HUES64 (cell line): ENCODE measurements around the gene FBN3.

Source experiments
- H3K27ac ChIP-seq: 2 replicates; pipeline ENCODE4 v1.7.0; 2013; ENCODE audit warnings: low read depth, low read length, inconsistent platforms
- H3K27me3 ChIP-seq: 2 replicates; pipeline ENCODE4 v1.6.1; 2013; ENCODE audit warnings: mild to moderate bottlenecking, low read length; ENCODE audit not compliant: insufficient read depth
- H3K36me3 ChIP-seq: 2 replicates; pipeline ENCODE4 v1.6.1; 2013; ENCODE audit warnings: mild to moderate bottlenecking, low read length; ENCODE audit not compliant: insufficient read depth
- H3K4me1 ChIP-seq: 2 replicates; pipeline ENCODE4 v1.6.1; 2013; ENCODE audit warnings: mild to moderate bottlenecking, low read length, moderate library complexity; ENCODE audit not compliant: insufficient read depth
- H3K4me3 ChIP-seq: 2 replicates; pipeline ENCODE4 v1.5.1; 2013; ENCODE audit warnings: mild to moderate bottlenecking, low read length, moderate library complexity
- H3K9ac ChIP-seq: 2 replicates; pipeline ENCODE4 v1.6.1; 2013; ENCODE audit warnings: mild to moderate bottlenecking, low read depth, low read length
- H3K9me3 ChIP-seq: 2 replicates; pipeline ENCODE4 v1.6.1; 2013; ENCODE audit warnings: low read depth, low read length; ENCODE audit not compliant: insufficient read depth
- WGBS: fragments of 150-250, 120-280 bp; methylation state at CpG from one replicate; pipeline ENCODE4 v1.1.7; 2013; ENCODE audit warnings: missing lambda C conversion rate; 5-methylcytosine and 5-hydroxymethylcytosine counted together

The FBN3 gene

GRCh38 chr19:8148088-8148409 is 1.3 kb downstream of the FBN3 start:
- peak overlapping the region; percentile 83 for H3K4me3 ChIP-seq
- 0 out of 2 replicates have a peak, but pooled peaks cover 5% of the 10 kb centered on the region for H3K36me3 ChIP-seq
- H3K4me1 ChIP-seq, result peaks cover 14% of the 10 kb centered on the region
- H3K27ac ChIP-seq, result peak overlapping the region; percentile 97; the same call in 1 of the 2 replicates
- H3K9me3 ChIP-seq, result no peaks in the 10 kb centered on the region
- WGBS, result 81% methylated on average over 6 of the region's 6 CpGs
- no peaks in the 10 kb centered on the region for H3K27me3 ChIP-seq
- peak overlapping the region; percentile 95 for H3K9ac ChIP-seq

- Histone ChIP-seq H3K36me3 (0 out of 2 replicates have a peak, but pooled peaks cover 5% of the 10 kb centered on the region), H3K9ac (no peak overlapping the region), H3K27me3 (no peaks in the 10 kb centered on the region), H3K27ac (no peak overlapping the region), H3K4me3 (0 out of 2 replicates have a peak overlapping the region, but pooled peaks have one; percentile 83), H3K4me1 (peaks cover 14% of the 10 kb centered on the region), H3K9me3 (no peaks in the 10 kb centered on the region)
- WGBS, result 62% methylated on average over 7 of the region's 7 CpGs
These were observed 1.8 kb downstream of the FBN3 start for GRCh38 chr19:8147582-8147978.

DNA sequence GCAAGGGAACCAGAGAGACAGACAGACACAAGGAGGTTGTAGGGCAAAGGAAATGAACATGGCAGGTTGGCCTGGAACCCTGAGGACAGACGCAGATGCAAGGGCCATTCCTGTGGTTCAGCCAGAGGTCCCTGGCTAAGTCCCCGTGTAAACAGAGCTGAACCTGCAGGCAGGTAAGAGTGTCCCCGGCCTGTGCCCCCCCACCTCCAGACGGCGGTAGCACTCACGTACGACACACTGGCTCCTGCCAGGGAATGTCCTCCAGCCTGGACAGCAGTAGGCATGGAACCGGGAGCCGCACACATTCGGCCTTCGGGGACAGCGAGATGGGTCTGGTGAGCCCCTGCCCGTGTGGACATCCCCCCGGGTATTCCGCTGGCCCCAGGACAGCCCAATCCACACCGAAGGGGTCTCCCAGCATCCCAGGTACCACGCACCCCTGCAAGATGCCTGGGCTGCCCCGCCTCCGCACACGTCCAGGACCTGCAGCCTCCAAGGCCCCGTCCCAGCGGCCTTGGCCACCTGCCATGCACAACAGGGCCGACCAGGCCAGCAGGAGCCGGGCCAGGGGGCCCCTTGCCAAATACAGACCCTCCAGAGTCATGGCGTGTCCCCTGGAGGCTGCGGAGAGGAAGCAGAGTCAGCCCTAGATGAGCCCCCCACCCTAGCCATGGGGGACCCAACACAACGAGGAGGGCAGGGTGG is 2.4 kb downstream of the FBN3 start:
- Histone ChIP-seq H3K27ac (no peak overlapping the region), H3K4me3 (no peak overlapping the region), H3K4me1 (peaks cover 14% of the 10 kb centered on the region), H3K9ac (no peak overlapping the region), H3K9me3 (no peaks in the 10 kb centered on the region), H3K36me3 (0 out of 2 replicates have a peak, but pooled peaks cover 5% of the 10 kb centered on the region), H3K27me3 (no peaks in the 10 kb centered on the region)
- WGBS, result 90% methylated on average over 27 of the region's 27 CpGs

DNA sequence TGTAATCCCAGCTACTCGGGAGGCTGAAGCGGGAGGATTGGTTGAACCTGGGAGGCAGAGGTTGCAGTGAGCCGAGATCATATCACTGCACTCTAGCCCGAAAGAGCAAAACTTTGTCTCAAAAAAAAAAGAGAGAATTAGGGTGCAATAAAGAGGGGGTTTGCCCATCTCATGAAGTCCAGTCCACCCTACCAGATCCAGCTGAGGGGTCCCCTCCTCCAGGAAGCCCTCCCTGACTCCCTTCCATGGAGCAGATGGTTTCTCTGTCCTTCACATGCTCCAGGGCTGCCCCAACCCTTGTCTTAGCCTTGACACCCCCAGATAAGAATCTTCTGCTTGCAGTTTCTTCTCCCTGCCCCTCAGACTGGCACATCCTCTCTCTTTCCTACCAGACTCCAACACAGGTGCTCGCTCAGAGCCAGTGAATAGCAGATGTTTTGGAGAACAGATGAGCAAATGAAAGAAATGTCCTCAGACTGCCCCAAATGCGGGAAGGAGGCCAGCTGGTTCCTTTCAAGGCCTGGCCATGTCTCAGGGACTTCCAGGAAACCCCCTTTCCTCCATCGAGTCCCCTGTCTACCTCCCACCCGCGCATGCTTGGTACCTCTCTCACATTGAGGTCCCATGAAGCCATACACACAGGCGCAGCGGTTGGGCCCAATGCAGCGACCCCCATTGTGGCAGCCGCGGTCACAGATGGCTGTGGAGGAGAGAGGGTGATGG is 5.0 kb downstream of the FBN3 start:
- 95% methylated on average over 14 of the region's 14 CpGs for WGBS
- H3K27ac ChIP-seq, result no peak overlapping the region
- H3K9ac ChIP-seq, result no peak overlapping the region
- no peak overlapping the region for H3K4me3 ChIP-seq
- H3K27me3 ChIP-seq, result no peaks in the 10 kb centered on the region
- peaks cover 15% of the 10 kb centered on the region; the same call in 1 of the 2 replicates for H3K36me3 ChIP-seq
- H3K4me1 ChIP-seq, result peaks cover 6% of the 10 kb centered on the region; the same call in 1 of the 2 replicates
- H3K9me3 ChIP-seq, result no peaks in the 10 kb centered on the region

DNA sequence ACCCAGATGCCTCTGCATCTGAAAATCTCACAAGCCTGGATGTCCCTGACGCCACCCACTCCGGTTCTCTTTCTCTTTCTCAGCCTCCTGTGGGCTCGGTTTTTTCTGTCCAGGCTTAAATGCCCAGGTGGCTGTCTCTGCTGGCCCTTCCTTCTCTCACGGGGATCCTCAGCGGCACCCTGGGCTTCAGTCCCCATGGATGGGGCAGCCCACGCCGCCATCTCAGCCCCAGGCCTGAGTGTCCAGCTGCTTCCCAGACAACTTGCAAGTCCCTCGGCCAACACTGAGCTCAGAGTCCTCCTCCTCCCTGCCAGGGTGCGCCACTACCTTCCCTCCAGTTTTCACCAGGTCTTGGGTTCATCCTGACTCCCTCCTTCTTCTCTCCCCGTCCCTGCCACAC is 6.4 kb downstream of the FBN3 start:
- Histone ChIP-seq H3K27me3 (no peaks in the 10 kb centered on the region), H3K4me1 (peaks cover 3% of the 10 kb centered on the region; the same call in 1 of the 2 replicates), H3K9me3 (no peaks in the 10 kb centered on the region), H3K27ac (no peak overlapping the region), H3K4me3 (no peak overlapping the region), H3K36me3 (peaks cover 23% of the 10 kb centered on the region), H3K9ac (no peak overlapping the region)
- WGBS, result 83% methylated on average over 10 of the region's 10 CpGs

DNA sequence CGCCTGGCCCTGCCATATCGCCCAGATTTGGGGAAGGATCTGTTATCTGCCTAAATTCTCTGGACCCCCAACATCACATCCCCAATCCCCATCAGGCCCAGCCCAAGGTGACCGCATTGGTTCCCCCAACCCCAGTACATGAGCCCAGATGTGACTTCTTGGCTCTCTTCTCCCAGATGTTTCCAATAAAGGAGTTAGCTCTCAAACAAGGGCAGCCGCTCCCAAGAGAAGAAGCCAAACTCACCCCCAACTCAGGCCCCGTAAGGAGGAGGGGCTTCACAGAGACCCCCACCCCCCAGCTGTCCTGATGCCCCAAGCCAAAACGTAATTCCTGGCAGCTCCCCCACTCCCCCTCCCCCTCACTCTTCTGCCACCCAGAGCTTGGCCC is 6.9 kb downstream of the FBN3 start:
- WGBS, result 75% methylated on average over 6 of the region's 6 CpGs
- H3K9ac ChIP-seq, result no peak overlapping the region
- H3K9me3 ChIP-seq, result no peaks in the 10 kb centered on the region
- no peak overlapping the region for H3K27ac ChIP-seq
- H3K4me3 ChIP-seq, result no peak overlapping the region
- H3K27me3 ChIP-seq, result no peaks in the 10 kb centered on the region
- peaks cover 28% of the 10 kb centered on the region for H3K36me3 ChIP-seq
- H3K4me1 ChIP-seq, result no peaks in the 10 kb centered on the region

DNA sequence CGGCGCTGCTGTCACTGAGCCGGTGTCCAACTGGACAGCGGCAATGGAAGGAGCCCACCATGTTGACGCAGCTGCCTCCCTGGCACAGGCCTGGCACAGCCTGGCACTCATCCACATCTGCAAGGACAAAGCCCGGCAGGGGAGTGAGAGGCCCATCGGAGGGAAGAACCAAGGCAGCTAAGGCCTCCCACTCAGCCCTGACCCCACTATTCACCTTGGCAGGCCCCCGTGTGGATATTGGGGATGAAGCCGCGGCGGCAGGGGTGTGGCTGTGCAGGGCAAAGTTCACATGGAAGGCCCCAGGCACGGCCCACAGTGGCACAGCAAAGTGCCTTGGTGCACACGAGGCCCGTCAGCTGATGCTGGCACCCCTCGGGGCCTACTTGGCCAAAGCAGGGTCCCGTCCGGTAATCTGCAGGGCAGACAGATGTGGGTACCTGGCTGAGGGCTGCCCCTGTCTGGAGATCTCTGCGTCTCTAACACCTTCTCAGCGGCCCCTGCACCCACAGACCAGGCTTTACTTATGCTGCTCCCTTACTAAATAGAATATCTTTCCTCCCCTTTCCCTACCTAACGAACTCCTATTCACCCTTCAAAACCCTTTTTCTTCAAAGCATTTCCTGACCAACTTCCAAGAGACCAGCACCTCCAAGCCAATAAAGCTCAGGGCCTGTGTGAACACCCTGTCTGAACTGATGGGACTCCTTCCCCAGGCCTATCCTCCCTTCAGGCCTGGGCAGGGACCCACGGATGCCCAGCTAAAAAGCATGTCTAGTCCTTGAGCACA is 7.5 kb downstream of the FBN3 start:
- Histone ChIP-seq H3K27ac (no peak overlapping the region), H3K27me3 (no peaks in the 10 kb centered on the region), H3K4me3 (no peak overlapping the region), H3K9ac (no peak overlapping the region), H3K4me1 (no peaks in the 10 kb centered on the region), H3K36me3 (peaks cover 28% of the 10 kb centered on the region), H3K9me3 (no peaks in the 10 kb centered on the region)
- 94% methylated on average over 21 of the region's 21 CpGs for WGBS

DNA sequence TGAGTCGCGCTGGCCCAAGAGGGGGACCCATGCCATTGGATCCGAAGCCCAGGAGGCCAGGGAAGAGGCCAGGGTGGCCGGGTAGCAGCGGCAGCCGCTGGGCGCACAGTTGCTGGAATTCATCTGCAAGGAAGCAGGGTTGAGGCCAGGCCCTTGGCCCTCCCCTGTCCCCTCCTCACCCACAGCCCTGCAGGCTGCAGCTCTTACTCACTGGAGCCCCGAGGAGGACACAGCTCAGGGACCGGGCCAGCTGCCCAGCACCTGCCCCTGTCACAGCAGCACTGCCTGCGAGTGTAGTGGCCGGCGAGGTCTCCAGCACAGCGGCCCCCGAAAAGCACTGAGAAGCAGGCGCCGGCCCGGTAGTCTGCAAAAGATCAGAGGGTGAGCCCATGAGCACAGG is 11.2 kb downstream of the FBN3 start:
- no peaks in the 10 kb centered on the region for H3K27me3 ChIP-seq
- no peak overlapping the region for H3K27ac ChIP-seq
- H3K9ac ChIP-seq, result no peak overlapping the region
- H3K4me3 ChIP-seq, result no peak overlapping the region
- H3K36me3 ChIP-seq, result peaks cover 35% of the 10 kb centered on the region
- no peaks in the 10 kb centered on the region for H3K4me1 ChIP-seq
- WGBS, result 97% methylated on average over 17 of the region's 17 CpGs
- H3K9me3 ChIP-seq, result no peaks in the 10 kb centered on the region

GRCh38 chr19:8137425-8137824 is 12.0 kb downstream of the FBN3 start:
- Histone ChIP-seq H3K27ac (no peak overlapping the region), H3K36me3 (peaks cover 42% of the 10 kb centered on the region), H3K4me3 (no peak overlapping the region), H3K9ac (no peak overlapping the region), H3K4me1 (no peaks in the 10 kb centered on the region), H3K27me3 (no peaks in the 10 kb centered on the region), H3K9me3 (no peaks in the 10 kb centered on the region)
- no CpG with 5 or more reads among the region's 1 CpG for WGBS

DNA sequence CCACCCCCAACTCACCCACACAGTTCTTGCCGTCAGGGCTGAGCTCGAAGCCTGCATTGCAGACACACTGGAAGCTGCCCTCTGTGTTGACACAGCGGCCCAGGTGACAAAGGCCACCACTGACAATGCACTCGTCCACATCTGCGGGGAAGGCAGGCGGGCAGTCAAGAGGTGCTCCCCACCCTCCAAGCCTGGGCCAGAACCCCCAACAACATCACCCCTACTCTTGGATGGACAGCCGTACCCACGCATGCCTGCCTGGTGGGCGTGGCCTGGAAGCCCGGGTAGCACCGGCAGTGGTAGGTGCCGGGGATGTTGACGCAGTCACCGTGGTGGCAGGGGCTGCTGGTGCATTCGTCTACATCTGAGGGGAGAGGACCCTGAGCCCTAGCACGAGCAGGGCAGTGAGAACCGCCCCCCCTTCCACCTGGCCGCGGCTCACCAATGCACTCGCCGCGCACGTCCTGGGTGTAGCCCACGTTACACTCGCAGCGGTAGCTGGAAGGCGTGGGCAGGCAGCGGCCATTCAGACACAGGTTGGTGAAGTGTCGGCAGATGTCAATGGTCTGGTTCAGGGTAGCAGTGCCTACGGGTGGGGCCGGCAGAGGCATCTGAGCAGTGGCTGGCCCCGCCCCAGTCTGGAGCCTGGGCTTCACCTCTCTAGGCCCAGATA is 13.3 kb downstream of the FBN3 start:
- H3K4me1 ChIP-seq, result no peaks in the 10 kb centered on the region
- no peaks in the 10 kb centered on the region for H3K27me3 ChIP-seq
- H3K9me3 ChIP-seq, result no peaks in the 10 kb centered on the region
- no peak overlapping the region for H3K4me3 ChIP-seq
- H3K9ac ChIP-seq, result no peak overlapping the region
- H3K36me3 ChIP-seq, result peaks cover 43% of the 10 kb centered on the region
- WGBS, result 94% methylated on average over 32 of the region's 32 CpGs
- H3K27ac ChIP-seq, result no peak overlapping the region
